GM21529 (cell line): ENCODE results near the gene PPARD.
"Not testable (repeated sequence)": the region's sequence is repeated elsewhere in the genome, so short reads cannot be mapped to it uniquely, and the experiment has no call there.

Source experiments
- ATAC-seq: cut with Tn5 transposase; IDR thresholded peaks from one replicate; pipeline ENCODE4 v1.9.1; 2021; ENCODE audit not compliant: unreplicated experiment

Gene PPARD

GRCh38 chr6:35312076-35312800 is 30.1 kb upstream of the PPARD start:
- no peak for ATAC-seq

GRCh38 chr6:35312807-35313206 is 29.6 kb upstream of the PPARD start:
- ATAC-seq = no peak

- ATAC-seq = no peak
These were observed 24.7 kb upstream of the PPARD start for GRCh38 chr6:35317483-35318195.

- no peak for ATAC-seq
These were observed 23.9 kb upstream of the PPARD start for GRCh38 chr6:35318196-35319171.

- no peak for ATAC-seq
These were observed 22.9 kb upstream of the PPARD start for GRCh38 chr6:35319346-35320030.

- ATAC-seq = no peak
These were observed 22.3 kb upstream of the PPARD start for GRCh38 chr6:35320031-35320410.

GRCh38 chr6:35321091-35321490 is 21.3 kb upstream of the PPARD start:
- no peak for ATAC-seq

GRCh38 chr6:35327349-35328027 is 14.9 kb upstream of the PPARD start:
- ATAC-seq = peak; percentile 77

GRCh38 chr6:35328108-35328723 is 14.1 kb upstream of the PPARD start:
- no peak for ATAC-seq

GRCh38 chr6:35328965-35329364 is 13.4 kb upstream of the PPARD start:
- ATAC-seq = not testable (repeated sequence)

GRCh38 chr6:35330541-35331119 is 11.7 kb upstream of the PPARD start:
- no peak for ATAC-seq

- not testable (repeated sequence) for ATAC-seq
These were observed 10.1 kb upstream of the PPARD start for GRCh38 chr6:35332074-35332887.

- ATAC-seq = no peak
These were observed 801 bp upstream of the PPARD start for GRCh38 chr6:35341557-35341956.

GRCh38 chr6:35343092-35343834 is 905 bp downstream of the PPARD start:
- no peak for ATAC-seq

- ATAC-seq = no peak
These were observed 1.6 kb downstream of the PPARD start for GRCh38 chr6:35343835-35344550.

GRCh38 chr6:35351422-35351821 is 9.1 kb downstream of the PPARD start:
- ATAC-seq = no peak

- ATAC-seq = no peak
These were observed 10.4 kb downstream of the PPARD start for GRCh38 chr6:35352735-35353134.
